Loucy (cell line): ENCODE measurements around the gene PARP1.

ENCODE experiments used
- H2AFZ ChIP-seq: fragments of 200-600 bp; sonication (generic); 2 replicates; pipeline ENCODE4 v1.6.0; 2016; ENCODE audit warnings: antibody characterized with exemption, mild to moderate bottlenecking, low read length, moderate library complexity
- H3F3A ChIP-seq: fragments of 200-600 bp; 2 replicates; pipeline ENCODE4 v1.6.0; 2016; ENCODE audit warnings: antibody characterized with exemption, low read depth, mild to moderate bottlenecking
- H3K27me3 ChIP-seq: fragments of 200-600 bp; sonication (generic); 2 replicates; pipeline ENCODE4 v1.6.1; 2014; ENCODE audit warnings: low read length, mild to moderate bottlenecking; ENCODE audit not compliant: insufficient read depth, poor library complexity, severe bottlenecking
- H3K36me3 ChIP-seq: fragments of 200-600 bp; sonication (generic); 2 replicates; pipeline ENCODE4 v1.6.1; 2016; ENCODE audit warnings: low read length; ENCODE audit not compliant: insufficient read depth
- H3K4me1 ChIP-seq: fragments of 200-600 bp; sonication (generic); 2 replicates; pipeline ENCODE4 v1.5.1; 2014; ENCODE audit warnings: low read length, mild to moderate bottlenecking; ENCODE audit not compliant: insufficient read depth, poor library complexity, severe bottlenecking
- H3K4me2 ChIP-seq: fragments of 200-600 bp; sonication (generic); 2 replicates; pipeline ENCODE4 v1.6.0; 2014; ENCODE audit warnings: antibody characterized with exemption, low read length, low read depth, mild to moderate bottlenecking; ENCODE audit not compliant: poor library complexity, severe bottlenecking
- H3K4me3 ChIP-seq: fragments of 200-600 bp; sonication (generic); 2 replicates; pipeline ENCODE4 v1.5.1; 2014; ENCODE audit warnings: low read length, mild to moderate bottlenecking, mixed read lengths; ENCODE audit not compliant: poor library complexity, severe bottlenecking
- H3K79me2 ChIP-seq: fragments of 200-600 bp; sonication (generic); 2 replicates; pipeline ENCODE4 v1.6.1; 2014; ENCODE audit warnings: low read length; ENCODE audit not compliant: insufficient read depth
- H3K9ac ChIP-seq: fragments of 200-600 bp; sonication (generic); 2 replicates; pipeline ENCODE4 v1.6.0; 2014; ENCODE audit warnings: mild to moderate bottlenecking, low read depth, low read length, moderate library complexity; ENCODE audit not compliant: poor library complexity, severe bottlenecking
- H3K9me2 ChIP-seq: fragments of 200-600 bp; sonication (generic); replicated peaks from 2 replicates; pipeline ENCODE4 v1.6.1; 2016; ENCODE audit warnings: low read depth, low read length, mixed read lengths
- H3K9me3 ChIP-seq: fragments of 200-600 bp; sonication (generic); 2 replicates; pipeline ENCODE4 v1.6.1; 2014; ENCODE audit warnings: mild to moderate bottlenecking, antibody characterized with exemption, low read length, low read depth; ENCODE audit not compliant: insufficient read depth
- H4K20me1 ChIP-seq: fragments of 200-600 bp; sonication (generic); 2 replicates; pipeline ENCODE4 v1.6.0; 2014; ENCODE audit warnings: antibody characterized with exemption, low read length, mild to moderate bottlenecking; ENCODE audit not compliant: insufficient read depth, poor library complexity, severe bottlenecking
- EZH2phosphoT487 ChIP-seq: fragments of 200-600 bp; IDR thresholded peaks from 2 replicates; pipeline ENCODE4 v1.6.1; 2018; ENCODE audit warnings: antibody characterized with exemption, mild to moderate bottlenecking, moderate library complexity, borderline replicate concordance
- TF ChIP-seq, protein P1 (sequence below): fragments of 200-600 bp; sonication (generic); conservative IDR thresholded peaks from 2 replicates; pipeline ENCODE4 v1.5.1; 2014; ENCODE audit warnings: mild to moderate bottlenecking, antibody characterized with exemption, low read length

PARP1 gene

DNA sequence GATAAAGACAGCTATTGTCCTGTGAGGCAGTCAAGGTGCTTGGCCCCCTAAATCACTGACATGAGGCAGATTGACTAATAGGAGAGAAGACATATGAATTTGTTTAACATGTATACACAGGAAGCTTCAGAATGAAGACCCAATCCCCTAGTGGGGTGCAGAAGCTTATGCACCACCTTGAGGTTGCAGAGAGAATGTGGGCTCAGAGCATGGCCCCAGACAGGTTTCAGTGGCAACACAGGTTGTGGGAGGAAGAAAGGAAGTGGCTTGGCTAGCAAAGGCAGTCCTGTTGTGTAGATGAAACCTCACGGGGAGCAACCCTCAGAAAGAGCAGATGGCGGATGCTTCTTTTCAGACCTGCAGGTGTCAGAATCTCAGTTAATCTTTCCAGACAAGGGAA, 37.0 kb upstream of the PARP1 start:
- peak overlapping the region; percentile 48; the same call in 1 of the 2 replicates for H2AFZ ChIP-seq
- H3K4me3 ChIP-seq, result peak overlapping the region; percentile 26
- H3K27me3 ChIP-seq, result no peaks in the 10 kb centered on the region
- H3K79me2 ChIP-seq, result no peaks in the 10 kb centered on the region
- no peaks in the 10 kb centered on the region for H3K9me2 ChIP-seq
- peak overlapping the region; percentile 10 for H3K9ac ChIP-seq
- no peaks in the 10 kb centered on the region for H3K9me3 ChIP-seq
- peak overlapping the region; percentile 63 for H3K4me2 ChIP-seq
- no peaks in the 10 kb centered on the region for H3K36me3 ChIP-seq
- peaks cover 27% of the 10 kb centered on the region for H3K4me1 ChIP-seq
- H3F3A ChIP-seq, result 0 out of 2 replicates have a peak, but pooled peaks cover 3% of the 10 kb centered on the region
- no peaks in the 10 kb centered on the region for H4K20me1 ChIP-seq
- TF ChIP-seq, protein P1, sequence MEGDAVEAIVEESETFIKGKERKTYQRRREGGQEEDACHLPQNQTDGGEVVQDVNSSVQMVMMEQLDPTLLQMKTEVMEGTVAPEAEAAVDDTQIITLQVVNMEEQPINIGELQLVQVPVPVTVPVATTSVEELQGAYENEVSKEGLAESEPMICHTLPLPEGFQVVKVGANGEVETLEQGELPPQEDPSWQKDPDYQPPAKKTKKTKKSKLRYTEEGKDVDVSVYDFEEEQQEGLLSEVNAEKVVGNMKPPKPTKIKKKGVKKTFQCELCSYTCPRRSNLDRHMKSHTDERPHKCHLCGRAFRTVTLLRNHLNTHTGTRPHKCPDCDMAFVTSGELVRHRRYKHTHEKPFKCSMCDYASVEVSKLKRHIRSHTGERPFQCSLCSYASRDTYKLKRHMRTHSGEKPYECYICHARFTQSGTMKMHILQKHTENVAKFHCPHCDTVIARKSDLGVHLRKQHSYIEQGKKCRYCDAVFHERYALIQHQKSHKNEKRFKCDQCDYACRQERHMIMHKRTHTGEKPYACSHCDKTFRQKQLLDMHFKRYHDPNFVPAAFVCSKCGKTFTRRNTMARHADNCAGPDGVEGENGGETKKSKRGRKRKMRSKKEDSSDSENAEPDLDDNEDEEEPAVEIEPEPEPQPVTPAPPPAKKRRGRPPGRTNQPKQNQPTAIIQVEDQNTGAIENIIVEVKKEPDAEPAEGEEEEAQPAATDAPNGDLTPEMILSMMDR, result peak; percentile 71
- no peak for TF ChIP-seq EZH2phosphoT487

DNA sequence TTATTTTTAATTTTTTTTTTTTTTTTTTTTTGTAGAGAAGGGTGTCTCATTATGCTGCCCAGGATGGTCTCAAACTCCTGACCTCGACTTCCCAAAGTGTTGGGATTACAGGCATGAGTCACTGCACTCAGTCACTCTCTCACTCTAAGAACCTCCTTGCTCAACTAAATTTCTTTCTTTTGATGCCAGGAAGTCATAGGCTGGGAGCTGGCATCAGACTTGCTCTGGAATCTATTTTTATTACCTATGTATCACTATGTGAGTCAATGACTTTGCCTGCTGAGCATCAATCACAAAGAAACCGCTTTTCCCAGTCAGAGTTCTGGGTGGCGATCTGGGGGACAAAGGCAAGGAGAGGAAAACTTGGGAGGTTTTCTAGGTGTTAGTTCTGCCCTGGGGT, 35.5 kb upstream of the PARP1 start:
- TF ChIP-seq, protein P1, result no peak
- no peak for TF ChIP-seq EZH2phosphoT487
- Histone ChIP-seq H3K9me2 (no peaks in the 10 kb centered on the region), H3K36me3 (no peaks in the 10 kb centered on the region), H3K79me2 (no peaks in the 10 kb centered on the region), H3F3A (0 out of 2 replicates have a peak, but pooled peaks cover 3% of the 10 kb centered on the region), H3K9me3 (no peaks in the 10 kb centered on the region), H3K9ac (no peak overlapping the region), H3K4me1 (peaks cover 27% of the 10 kb centered on the region), H3K4me2 (no peak overlapping the region), H3K4me3 (no peak overlapping the region), H3K27me3 (no peaks in the 10 kb centered on the region), H4K20me1 (no peaks in the 10 kb centered on the region), H2AFZ (no peak overlapping the region)

DNA sequence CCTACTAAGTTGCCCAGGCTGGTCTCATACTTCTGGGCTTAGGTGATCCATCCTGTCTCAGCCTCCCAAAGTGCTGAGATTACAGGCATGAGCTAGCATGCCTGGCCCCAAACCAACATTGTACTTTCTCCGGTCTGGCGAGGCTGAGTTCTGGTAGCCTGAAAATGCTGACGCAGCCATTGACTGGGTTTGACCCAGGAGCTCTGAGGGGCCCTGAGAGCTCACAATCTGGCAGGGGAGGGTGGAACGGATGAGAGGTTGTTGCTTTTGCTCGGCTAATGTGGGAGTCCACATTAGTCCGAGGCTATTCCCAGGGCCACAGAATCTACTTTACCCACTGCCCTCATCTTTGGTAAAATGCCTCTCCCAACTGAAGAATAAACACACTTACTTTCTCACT, 35.1 kb upstream of the PARP1 start:
- H2AFZ ChIP-seq, result no peak overlapping the region
- H3K4me2 ChIP-seq, result no peak overlapping the region
- no peak overlapping the region for H3K9ac ChIP-seq
- H3K4me1 ChIP-seq, result peaks cover 27% of the 10 kb centered on the region
- 0 out of 2 replicates have a peak, but pooled peaks cover 3% of the 10 kb centered on the region for H3F3A ChIP-seq
- no peaks in the 10 kb centered on the region for H3K27me3 ChIP-seq
- no peaks in the 10 kb centered on the region for H3K79me2 ChIP-seq
- no peaks in the 10 kb centered on the region for H3K36me3 ChIP-seq
- H3K9me2 ChIP-seq, result no peaks in the 10 kb centered on the region
- H3K9me3 ChIP-seq, result no peaks in the 10 kb centered on the region
- no peak overlapping the region for H3K4me3 ChIP-seq
- TF ChIP-seq, protein P1, result no peak
- no peak for TF ChIP-seq EZH2phosphoT487
- no peaks in the 10 kb centered on the region for H4K20me1 ChIP-seq
